Transverse colon (tissue), 4 donors: Measurements from ENCODE around the gene RBFOX2.

Experiments used
- CTCF ChIP-seq, 5 experiments: fragments of 200-600 bp in 3 of 5; fragments of 450-650 bp in 2 of 5; sonication (generic) in 3 of 5; IDR thresholded peaks; 1 replicate in 2 of 5; 2 replicates in 3 of 5; pipeline ENCODE4 v1.5.1; 2016 to 2017; ENCODE audit warnings: antibody characterized with exemption in 5 of 5, inconsistent platforms in 3 of 5, mild to moderate bottlenecking in 2 of 5, moderate library complexity in 1 of 5
- EP300 ChIP-seq: sonication (generic); formaldehyde crosslinking; IDR thresholded peaks from one replicate; pipeline ENCODE4 v1.6.1; 2017; ENCODE audit warnings: antibody characterized with exemption, low read depth
- POLR2A ChIP-seq: fragments of 450-650 bp; IDR thresholded peaks from one replicate; pipeline ENCODE4 v1.6.1; 2016; ENCODE audit warnings: antibody characterized with exemption, mild to moderate bottlenecking, moderate library complexity
- POLR2AphosphoS5 ChIP-seq, 3 donors: sonication (generic); formaldehyde crosslinking; IDR thresholded peaks; one replicate each; pipeline ENCODE4 v1.6.1; 2016; ENCODE audit warnings: antibody characterized with exemption in 3 of 3

GRCh38 chr22:35725521-35725920, 303.1 kb downstream of the RBFOX2 start:
- TF ChIP-seq CTCF (IDR thresholded peaks at IDR 0.05): no peak
- no peak for TF ChIP-seq POLR2AphosphoS5 (IDR thresholded peaks at IDR 0.05)
- TF ChIP-seq POLR2A: no peak
- no peak for TF ChIP-seq EP300
